LHCN-M2 (cell line): ENCODE measurements around the gene MRPL40. TPM values are rescaled to one million over a fixed set of nuclear protein-coding genes. Genes with fewer than 3 reads are reported as not detected.
A peak's percentile ranks its signal among the peaks of the same experiment; 100 is the strongest.
"Not testable (repeated sequence)": the region's sequence is repeated elsewhere in the genome, so short reads cannot be mapped to it uniquely, and the experiment has no call there.

ENCODE experiments used
- DNase-seq: peaks from one replicate; pipeline ENCODE4 v3.0.0-alpha.2; 2012; ENCODE audit warnings: low read depth
- total RNA-seq: library from RNA; depleted of rRNA; stranded (reverse); fragments of >200 nt; gene quantifications from 2 replicates; pipeline ENCODE4 v1.2.3, GENCODE V29; 2014

The MRPL40 gene
- total RNA-seq, 1 experiment from 2014 or later: 51.0 TPM

DNA sequence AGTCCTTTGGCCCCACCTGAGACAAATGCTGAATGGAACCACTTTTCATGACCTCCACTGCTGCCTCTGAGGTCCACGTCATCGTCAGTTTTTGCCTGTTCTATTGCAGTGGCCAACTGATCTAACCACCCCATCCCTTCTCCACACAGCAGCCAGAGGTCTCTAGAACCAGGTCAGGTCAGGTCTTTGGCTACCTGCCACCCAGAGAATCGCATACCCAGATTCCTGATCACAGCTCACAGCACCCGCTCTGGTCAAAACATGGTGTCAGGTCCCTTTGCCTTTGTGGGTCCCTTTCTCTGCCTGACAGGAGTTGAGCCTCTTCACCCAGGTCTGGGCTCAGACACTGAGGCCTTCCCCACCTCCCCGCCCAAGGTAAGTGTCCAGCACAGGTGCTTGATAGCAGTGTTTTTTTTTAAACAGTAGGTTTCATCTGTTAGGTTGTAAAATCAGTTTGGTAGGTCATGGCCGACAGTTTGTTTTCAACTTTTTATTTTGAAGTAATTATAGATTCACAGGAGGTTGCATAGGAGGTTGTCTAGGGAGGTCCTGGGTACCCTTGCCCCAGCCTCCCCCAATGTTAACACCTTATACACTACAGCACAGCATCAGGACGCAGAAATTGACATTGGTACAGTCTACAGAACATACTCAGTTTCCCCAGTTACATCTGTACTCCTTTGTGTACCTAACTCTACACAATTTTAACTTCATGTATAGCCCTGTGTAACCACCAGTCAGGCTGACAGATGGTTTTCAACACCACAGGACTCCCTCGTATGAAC, 8.3 kb downstream of the MRPL40 start:
- no peak for DNase-seq

DNA sequence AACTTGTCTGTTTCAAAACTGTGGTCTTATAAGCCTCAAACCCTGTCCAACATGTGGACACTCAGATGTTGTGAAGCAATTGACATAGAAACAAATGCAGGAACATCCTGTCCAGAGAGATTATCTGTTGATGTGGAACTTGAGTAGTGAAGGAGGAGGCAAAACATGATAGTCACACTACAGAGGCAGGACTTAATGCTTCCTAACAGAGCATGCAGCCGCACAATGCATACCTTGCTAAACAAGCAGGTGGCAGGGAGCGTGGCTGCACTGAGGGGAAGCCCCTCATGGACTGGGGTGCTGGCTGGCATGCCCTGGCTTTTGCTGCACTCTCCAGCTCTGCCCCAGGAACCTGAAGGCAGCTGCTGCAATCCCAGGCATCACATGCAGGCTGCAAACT, 9.8 kb downstream of the MRPL40 start:
- no peak for DNase-seq

GRCh38 chr22:19443544-19444211, 11.3 kb downstream of the MRPL40 start:
- DNase-seq: no peak

DNA sequence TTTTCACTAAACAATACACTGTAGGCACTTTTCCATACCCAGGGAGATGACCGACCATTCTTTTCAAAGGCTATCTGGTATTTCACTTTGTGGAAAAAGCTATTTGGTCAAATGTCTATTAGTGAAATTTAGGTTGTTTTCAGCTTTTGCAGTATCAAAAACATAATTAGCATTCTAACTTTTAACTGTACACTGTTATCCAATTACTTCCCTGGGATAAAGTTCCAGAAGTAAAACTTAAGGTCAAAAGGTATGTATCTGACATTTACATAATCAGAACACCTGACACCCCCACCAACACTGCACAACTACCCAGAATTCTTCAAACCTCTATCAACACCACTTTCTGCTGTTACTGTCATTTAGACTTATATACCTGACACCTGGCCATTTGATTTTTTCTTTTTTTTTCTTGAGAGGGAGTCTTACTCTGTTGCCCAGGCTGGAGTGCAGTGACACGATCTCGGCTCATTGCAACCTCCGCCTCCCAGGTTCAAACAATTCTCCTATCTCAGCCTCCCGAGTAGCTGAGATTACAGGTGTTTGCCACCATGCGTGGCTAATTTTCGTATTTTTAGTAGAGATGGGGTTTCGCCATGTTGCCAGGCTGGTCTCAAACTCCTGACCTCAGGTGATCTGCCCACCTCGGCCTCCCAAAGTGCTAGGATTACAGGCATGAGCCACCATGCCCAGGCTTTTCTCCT, 13.1 kb downstream of the MRPL40 start:
- DNase-seq: not testable (repeated sequence)

- DNase-seq: no peak
These were observed 14.4 kb downstream of the MRPL40 start for GRCh38 chr22:19446603-19447329.

DNA sequence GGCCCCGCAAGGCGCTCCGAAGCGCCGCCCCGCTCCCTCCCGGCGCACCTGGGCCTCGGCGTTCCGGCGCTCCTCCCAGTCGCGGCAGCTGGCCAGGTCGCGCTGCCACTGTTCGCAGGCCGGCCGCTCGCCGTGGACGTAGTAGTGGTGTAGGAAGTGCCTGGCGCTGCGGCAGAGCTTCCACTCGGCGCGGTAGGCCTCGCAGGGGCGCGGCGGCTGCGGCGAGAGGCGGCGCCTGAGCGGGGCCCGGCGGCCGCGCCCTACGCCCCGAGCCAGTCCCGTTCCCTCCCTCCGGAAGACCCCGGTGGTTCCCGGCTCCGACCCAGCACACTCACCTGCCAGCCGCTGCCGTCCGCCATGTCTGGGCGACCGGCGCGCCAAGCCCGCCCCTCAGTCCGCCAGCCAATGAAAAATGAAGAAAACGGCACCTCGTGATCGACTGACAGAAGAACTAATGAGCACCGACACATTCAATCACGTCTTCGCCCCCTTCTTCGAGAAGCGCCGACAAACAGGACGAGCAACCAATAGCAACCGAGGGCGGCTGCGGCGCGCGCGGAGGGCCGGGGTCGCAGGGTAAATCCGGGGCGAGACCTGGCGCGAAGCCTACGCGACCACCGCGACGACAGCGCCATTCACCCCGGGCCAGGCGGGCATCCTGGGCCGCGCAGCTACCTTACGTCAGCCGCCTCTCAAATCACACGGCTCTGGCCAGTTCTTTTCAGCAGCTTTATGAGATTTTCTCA, 15.2 kb downstream of the MRPL40 start, which contains the start of gene C22orf39:
C22orf39 (minus strand) TSS at position 382 of the 746 bp plus-strand sequence; CDS start at position 359, 23 bp downstream.
- DNase-seq: peak; percentile 89

DNA sequence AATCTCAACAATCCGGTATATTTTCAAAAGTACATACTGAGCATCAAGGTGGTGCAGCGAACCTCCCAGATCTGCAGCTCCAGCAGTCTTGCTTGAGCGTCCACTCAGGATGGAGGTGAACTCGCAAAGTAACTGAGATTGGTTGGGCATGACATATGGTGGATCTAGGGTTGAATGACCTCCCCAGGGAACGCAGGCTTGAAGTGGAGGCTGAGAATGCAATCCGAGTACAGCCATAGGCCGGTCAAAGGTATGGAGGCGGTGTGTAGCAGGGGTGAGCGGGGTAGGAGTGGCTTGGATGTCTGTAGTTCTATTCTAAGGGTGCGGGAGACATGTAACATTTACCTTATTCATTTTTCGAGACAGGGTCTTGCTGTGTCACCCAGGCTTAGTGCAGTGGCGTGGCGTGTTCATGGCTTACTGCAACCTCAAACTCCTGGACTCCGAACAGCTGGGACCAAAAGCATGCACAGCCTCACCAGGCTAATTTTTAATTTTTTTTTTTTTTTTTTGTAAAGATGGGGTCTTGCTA, 15.8 kb downstream of the MRPL40 start:
- DNase-seq: peak; percentile 83

DNA sequence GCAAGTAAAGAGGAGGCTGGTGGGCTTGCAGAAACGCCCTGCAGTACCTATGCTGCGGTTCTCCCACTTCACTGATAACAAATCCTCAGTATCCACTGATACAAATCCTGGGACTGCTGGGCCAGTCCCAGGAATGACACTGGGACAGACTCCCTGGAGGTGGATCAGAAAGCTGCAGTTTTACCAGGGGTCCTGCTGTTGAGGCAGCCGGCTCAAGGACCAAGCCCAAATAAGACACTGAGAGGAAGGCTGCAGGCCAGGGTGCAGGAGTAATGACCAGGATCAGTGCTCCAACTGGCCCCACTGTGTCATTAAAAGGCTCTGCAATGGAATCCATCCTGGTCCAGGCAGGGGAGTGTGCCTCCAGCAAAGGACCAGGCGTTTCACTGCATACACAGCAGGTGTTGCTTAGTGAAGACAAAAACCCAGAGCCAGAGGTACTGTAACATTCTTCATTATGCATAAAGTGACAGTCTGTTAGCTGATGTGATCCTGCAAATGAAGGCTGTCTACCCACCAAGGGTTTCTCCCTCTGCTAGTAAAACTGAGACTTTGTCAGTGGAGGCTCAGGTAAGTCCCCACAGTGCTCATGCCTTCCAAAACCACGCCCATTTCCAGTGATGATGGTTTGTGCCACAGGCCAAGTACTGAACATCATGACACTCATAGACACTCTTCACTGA, 16.5 kb downstream of the MRPL40 start:
- DNase-seq: no peak

DNA sequence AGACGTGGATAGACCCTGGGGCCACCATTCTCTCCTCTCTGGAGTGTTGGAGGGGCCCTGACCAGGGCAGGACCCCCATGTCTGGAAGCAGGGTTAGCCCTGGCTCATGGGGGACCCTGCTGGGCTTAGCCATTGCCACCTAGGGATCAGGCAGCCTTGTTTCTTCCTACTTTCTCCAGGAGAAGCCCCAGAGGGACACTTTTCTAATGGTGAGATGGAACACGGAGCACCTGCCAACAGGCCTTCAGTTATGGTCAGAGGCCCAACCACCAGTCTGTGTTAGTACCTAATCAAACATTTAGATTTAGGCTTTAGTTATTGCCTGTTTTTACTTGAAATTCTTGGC, 17.1 kb downstream of the MRPL40 start:
- no peak for DNase-seq

- no peak for DNase-seq
These were observed 18.2 kb downstream of the MRPL40 start for GRCh38 chr22:19450363-19451175.

- no peak for DNase-seq
These were observed 19.2 kb downstream of the MRPL40 start for GRCh38 chr22:19451570-19451969.

GRCh38 chr22:19453718-19454117, 21.4 kb downstream of the MRPL40 start:
- no peak for DNase-seq

DNA sequence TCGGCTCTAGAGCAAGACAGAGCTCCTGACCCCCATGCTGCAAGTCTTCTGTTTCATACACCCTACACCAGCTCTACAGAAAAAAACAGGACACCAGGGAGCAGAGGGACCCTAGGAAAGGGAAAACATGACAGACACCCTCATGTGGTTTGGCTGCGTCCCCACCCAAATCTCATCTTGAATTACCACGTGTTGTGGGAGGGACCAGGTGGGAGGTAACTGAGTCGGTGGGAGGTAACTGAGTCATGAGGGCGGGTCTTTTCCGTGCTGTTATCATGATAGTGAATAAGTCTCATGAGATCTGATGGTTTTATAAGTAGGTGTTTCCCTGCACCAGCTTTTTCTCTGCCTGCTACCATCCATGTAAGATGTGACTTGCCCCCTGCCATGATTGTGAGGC, 21.8 kb downstream of the MRPL40 start:
- no peak for DNase-seq

DNA sequence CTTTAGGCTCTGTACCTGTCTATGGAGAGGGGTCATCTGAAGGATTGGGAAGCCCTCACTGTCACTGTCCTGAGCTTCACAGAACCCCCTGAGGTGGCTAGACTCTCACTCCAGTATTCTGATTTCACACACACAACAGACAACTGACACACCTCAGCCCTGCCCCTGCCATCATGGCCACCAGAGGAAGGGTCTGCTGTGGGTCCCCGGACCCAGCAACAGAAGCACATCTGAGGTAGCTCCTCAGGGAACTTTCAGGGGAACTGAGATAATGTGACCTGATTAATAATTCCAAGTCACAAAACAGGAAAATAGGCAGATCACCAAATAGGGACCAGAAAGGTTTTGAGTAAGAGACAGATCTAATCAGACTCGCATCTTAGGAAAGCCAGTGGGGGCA, 22.7 kb downstream of the MRPL40 start:
- DNase-seq: no peak

- DNase-seq: peak; percentile 25
These were observed 23.4 kb downstream of the MRPL40 start for GRCh38 chr22:19455585-19456370.

GRCh38 chr22:19456541-19456940, 24.2 kb downstream of the MRPL40 start:
- no peak for DNase-seq

DNA sequence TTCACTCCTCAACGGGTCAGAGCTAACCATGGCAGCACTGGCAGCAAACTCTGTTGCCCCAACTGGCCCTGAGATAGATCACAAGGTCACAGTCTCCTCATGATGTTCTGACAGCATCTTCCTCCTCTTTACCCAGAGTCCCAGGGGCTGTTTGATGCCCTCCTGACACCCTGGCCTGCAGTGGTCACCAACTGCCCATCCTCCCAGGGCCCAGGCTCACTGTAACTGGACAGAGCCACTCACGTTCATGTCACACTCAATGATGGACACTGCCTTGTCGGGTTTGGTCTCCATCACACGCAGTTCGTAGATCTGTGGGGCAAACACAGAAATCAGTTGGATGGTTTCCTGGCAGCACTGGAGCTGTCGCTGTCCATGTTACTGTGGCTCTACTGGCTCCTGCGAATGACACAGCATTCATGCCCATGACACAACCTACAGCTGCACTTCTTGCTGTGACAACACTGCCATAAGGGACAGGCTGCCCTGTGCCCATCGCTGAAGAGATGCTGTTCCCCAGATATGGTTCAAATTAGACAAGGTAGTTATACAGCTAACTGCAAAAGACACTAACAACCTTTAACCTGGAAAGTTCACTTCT, 25.6 kb downstream of the MRPL40 start:
- no peak for DNase-seq

GRCh38 chr22:19460036-19460435, 27.7 kb downstream of the MRPL40 start:
- no peak for DNase-seq
